GM19025 (cell line): ENCODE data around the gene CDKN2A.
A peak's percentile ranks its signal among the peaks of the same experiment; 100 is the strongest.

ENCODE experiments used
- ATAC-seq: cut with Tn5 transposase; IDR thresholded peaks from one replicate; pipeline ENCODE4 v1.9.1; 2021; ENCODE audit warnings: mild to moderate bottlenecking, low read depth, moderate library complexity; ENCODE audit not compliant: unreplicated experiment

Gene CDKN2A

GRCh38 chr9:22008384-22008716 is 14.2 kb upstream of the CDKN2A start:
- ATAC-seq: no peak

GRCh38 chr9:22005702-22006606 is 11.8 kb upstream of the CDKN2A start:
- no peak for ATAC-seq

- no peak for ATAC-seq
Observed at GRCh38 chr9:22005021-22005701, 11.0 kb upstream of the CDKN2A start.

- ATAC-seq: no peak
Observed at GRCh38 chr9:22002038-22002437, 7.8 kb upstream of the CDKN2A start.

- no peak for ATAC-seq
Observed at GRCh38 chr9:21998026-21998425, 3.8 kb upstream of the CDKN2A start.

GRCh38 chr9:21997480-21997879 is 3.3 kb upstream of the CDKN2A start:
- ATAC-seq: no peak

- no peak for ATAC-seq
Observed at GRCh38 chr9:21996858-21997257, 2.7 kb upstream of the CDKN2A start.

GRCh38 chr9:21996438-21996837 is 2.2 kb upstream of the CDKN2A start:
- no peak for ATAC-seq

GRCh38 chr9:21995666-21996398 is 1.6 kb upstream of the CDKN2A start:
- no peak for ATAC-seq

GRCh38 chr9:21995006-21995665 is 944 bp upstream of the CDKN2A start:
- ATAC-seq: peak; percentile 67

GRCh38 chr9:21994556-21995005 is 389 bp upstream of the CDKN2A start, which contains the start of gene CDKN2B-AS1:
Gene CDKN2B-AS1 (plus strand): TSS chr9:21994791.
- ATAC-seq: peak; percentile 40

- no peak for ATAC-seq
Observed at GRCh38 chr9:21993007-21993406, 1.2 kb downstream of the CDKN2A start.

GRCh38 chr9:21991072-21991959 is 2.9 kb downstream of the CDKN2A start:
- no peak for ATAC-seq

- ATAC-seq: no peak
Observed at GRCh38 chr9:21989440-21990189, 4.6 kb downstream of the CDKN2A start.

- no peak for ATAC-seq
Observed at GRCh38 chr9:21988056-21988990, 5.9 kb downstream of the CDKN2A start.

- no peak for ATAC-seq
Observed at GRCh38 chr9:21985964-21986667, 8.1 kb downstream of the CDKN2A start.

- no peak for ATAC-seq
Observed at GRCh38 chr9:21984101-21984500, 10.1 kb downstream of the CDKN2A start.
